A673 (cell line): ENCODE measurements around the gene EMX1.

Experiments
- CTCF ChIP-seq: fragments of 300-800, 200-600 bp; sonication (generic); conservative IDR thresholded peaks from 2 replicates; pipeline ENCODE4 v1.5.1; 2017; ENCODE audit warnings: low read depth, mild to moderate bottlenecking, antibody characterized with exemption, low read length, moderate library complexity, mixed read lengths
- EZH2 ChIP-seq: fragments of 200-600 bp; sonication (generic); IDR thresholded peaks from 2 replicates; pipeline ENCODE4 v1.6.1; 2017; ENCODE audit warnings: borderline replicate concordance, low read depth, mild to moderate bottlenecking, mixed read lengths, antibody characterized with exemption, low read length; ENCODE audit not compliant: poor library complexity, severe bottlenecking

GRCh38 chr2:72973137-72973535, 55.8 kb downstream of the EMX1 start:
- TF ChIP-seq CTCF (no peak), EZH2 (no peak)
